ENCODE measurements around the gene ZCCHC14. TPM values are rescaled to one million over a fixed set of nuclear protein-coding genes. Genes with fewer than 3 reads are reported as not detected.

The ZCCHC14 gene
- total and polyA plus RNA-seq, 2 of the 13 experiments (the other 11 are each of a cell fraction or from before 2014, with no cell fraction given): 12.4 to 12.5 TPM

GRCh38 chr16:87391950-87392820 is 100.6 kb downstream of the ZCCHC14 start, which contains the start of gene MAP1LC3B (continued):
- peak; percentile 82; the same call in 1 of the 2 replicates for TF ChIP-seq YEATS4 (CRISPR knock-in tag; IDR thresholded peaks at IDR 0.05; ENCODE audit: borderline replicate concordance)
- peak; percentile 79; the same call in 1 of the 2 replicates for TF ChIP-seq ZBTB44 (CRISPR knock-in tag; IDR thresholded peaks at IDR 0.05)
- peak in 1 of 2 experiments; percentile 80; a peak in 2 of 4 replicates for TF ChIP-seq POLR2A (IDR thresholded peaks at IDR 0.05; ENCODE audit: insufficient read depth in 1 of 2, low read depth in 2 of 2, low read length in 2 of 2)
- no peak for TF ChIP-seq ZXDC (CRISPR knock-in tag; IDR thresholded peaks at IDR 0.05)
- TF ChIP-seq U2AF2 (IDR thresholded peaks at IDR 0.05; ENCODE audit: low read depth, low read length): no peak
- TF ChIP-seq ZHX2 (IDR thresholded peaks at IDR 0.05; ENCODE audit: low read depth): peak; percentile 92
- TF ChIP-seq ZHX2 (CRISPR knock-in tag; IDR thresholded peaks at IDR 0.05; ENCODE audit: borderline replicate concordance): peak; percentile 95
- TF ChIP-seq SRY (CRISPR knock-in tag; IDR thresholded peaks at IDR 0.05): peak; percentile 93
- 0 out of 2 replicates have a peak, but pooled peaks have one; percentile 34 for TF ChIP-seq ZFYVE20 (CRISPR knock-in tag; IDR thresholded peaks at IDR 0.05; ENCODE audit: borderline replicate concordance, low read depth)
- TF ChIP-seq BRF2 (CRISPR knock-in tag; IDR thresholded peaks at IDR 0.05): peak; percentile 95
- TF ChIP-seq AGO2 (optimal IDR thresholded peaks at IDR 0.05; ENCODE audit: low read depth, low read length): peak; percentile 69
- TF ChIP-seq TIGD3 (CRISPR knock-in tag; IDR thresholded peaks at IDR 0.05; ENCODE audit: borderline replicate concordance): peak; percentile 83; the same call in 1 of the 2 replicates
- peak; percentile 83; the same call in 1 of the 2 replicates for TF ChIP-seq MLX (CRISPR knock-in tag; IDR thresholded peaks at IDR 0.05)

All from HepG2 (cell line).